ENCODE measurements around the gene MED17.
A peak's percentile ranks its signal among the peaks of the same experiment; 100 is the strongest.

The MED17 gene

DNA sequence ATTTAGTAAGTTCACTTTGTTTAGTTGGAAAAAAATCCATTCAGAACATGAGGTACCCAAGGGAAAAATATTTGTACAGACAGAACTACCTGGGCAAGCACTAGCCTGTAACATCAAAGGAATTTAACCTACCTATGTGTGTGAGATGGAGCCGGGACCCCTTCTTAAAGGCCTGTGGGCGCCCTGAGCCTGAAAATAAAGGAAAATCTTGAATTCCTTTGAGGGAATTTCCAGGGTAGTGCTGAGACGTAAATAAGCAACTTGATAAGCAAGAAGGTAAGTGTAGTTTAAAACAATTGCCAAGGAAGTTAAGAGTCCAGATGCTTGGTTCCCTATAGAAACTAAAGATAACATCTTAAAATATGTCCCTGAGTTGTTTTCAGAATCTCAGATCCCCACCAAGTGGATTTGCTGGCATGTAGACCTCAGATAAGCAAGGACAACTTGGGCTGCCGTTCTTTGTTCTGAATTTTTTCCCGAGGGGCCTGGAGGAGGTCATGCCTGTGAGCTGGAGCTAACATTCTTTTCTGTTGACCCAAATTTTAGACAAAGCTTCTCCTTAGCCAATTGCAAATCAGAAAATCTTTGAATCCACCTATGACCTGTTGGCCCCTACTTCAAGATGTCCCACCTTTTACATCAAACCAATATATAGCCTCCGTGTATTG is 31.0 kb downstream of the MED17 start:
- TF ChIP-seq, protein P1, sequence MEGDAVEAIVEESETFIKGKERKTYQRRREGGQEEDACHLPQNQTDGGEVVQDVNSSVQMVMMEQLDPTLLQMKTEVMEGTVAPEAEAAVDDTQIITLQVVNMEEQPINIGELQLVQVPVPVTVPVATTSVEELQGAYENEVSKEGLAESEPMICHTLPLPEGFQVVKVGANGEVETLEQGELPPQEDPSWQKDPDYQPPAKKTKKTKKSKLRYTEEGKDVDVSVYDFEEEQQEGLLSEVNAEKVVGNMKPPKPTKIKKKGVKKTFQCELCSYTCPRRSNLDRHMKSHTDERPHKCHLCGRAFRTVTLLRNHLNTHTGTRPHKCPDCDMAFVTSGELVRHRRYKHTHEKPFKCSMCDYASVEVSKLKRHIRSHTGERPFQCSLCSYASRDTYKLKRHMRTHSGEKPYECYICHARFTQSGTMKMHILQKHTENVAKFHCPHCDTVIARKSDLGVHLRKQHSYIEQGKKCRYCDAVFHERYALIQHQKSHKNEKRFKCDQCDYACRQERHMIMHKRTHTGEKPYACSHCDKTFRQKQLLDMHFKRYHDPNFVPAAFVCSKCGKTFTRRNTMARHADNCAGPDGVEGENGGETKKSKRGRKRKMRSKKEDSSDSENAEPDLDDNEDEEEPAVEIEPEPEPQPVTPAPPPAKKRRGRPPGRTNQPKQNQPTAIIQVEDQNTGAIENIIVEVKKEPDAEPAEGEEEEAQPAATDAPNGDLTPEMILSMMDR (IDR thresholded peaks at IDR 0.05; ENCODE audit: low read depth, low read length) = no peak
- peak in 1 of 2 donors; percentile 7 for DNase-seq (ENCODE audit: low read depth in 2 of 2)
- H3K4me3 ChIP-seq (replicated peaks in 1 of 2; ENCODE audit: low read depth in 2 of 2, low read length in 2 of 2) = no peak overlapping the region

DNA sequence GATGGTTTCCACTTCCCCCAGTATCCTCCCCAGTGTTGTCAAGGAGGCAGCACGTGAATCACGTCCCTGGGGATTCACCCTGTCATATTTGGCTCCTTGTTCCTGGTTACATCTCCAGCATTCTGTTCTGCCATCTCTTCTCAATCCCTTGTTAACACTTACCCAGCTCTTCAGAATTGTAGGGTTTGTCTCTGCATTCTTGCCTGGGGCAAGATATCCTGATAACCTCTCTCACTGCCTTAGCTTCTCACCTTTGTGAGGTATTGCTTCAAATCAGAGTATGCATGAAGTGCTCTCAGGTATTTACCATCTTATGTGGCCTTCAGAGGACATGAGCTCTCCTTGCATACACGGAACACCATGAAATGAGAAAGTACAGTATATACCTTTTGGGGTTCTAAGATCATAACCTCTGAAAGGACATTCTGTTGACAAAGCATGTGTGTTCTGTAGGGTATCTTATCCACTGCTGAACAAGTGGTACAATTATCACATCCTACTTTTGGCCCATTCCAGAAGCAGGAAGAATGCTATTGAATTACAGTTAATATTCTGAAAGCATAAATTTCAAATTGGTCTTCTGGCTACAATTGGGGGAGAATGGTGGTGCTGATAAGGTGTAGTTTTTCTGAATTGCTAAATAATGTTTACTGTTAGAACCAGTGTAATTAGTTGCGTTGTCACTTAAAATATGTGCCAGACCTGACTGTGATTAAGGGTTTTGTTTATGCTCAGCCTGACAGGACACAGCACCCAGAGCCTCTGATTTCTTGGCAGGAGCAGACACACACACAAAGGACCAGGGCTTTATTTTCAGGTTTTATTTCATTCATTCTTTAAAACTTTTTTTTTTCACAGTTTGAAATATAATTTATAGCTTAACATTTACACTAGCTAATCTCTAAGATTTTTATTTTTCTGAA is 33.6 kb downstream of the MED17 start:
- TF ChIP-seq, protein P1 (IDR thresholded peaks at IDR 0.05; ENCODE audit: low read depth, low read length) = no peak
- H3K4me3 ChIP-seq (replicated peaks in 1 of 2; ENCODE audit: low read depth in 2 of 2, low read length in 2 of 2) = no peak overlapping the region
- DNase-seq (ENCODE audit: low read depth in 2 of 2) = peak in 1 of 2 donors; percentile 33

DNA sequence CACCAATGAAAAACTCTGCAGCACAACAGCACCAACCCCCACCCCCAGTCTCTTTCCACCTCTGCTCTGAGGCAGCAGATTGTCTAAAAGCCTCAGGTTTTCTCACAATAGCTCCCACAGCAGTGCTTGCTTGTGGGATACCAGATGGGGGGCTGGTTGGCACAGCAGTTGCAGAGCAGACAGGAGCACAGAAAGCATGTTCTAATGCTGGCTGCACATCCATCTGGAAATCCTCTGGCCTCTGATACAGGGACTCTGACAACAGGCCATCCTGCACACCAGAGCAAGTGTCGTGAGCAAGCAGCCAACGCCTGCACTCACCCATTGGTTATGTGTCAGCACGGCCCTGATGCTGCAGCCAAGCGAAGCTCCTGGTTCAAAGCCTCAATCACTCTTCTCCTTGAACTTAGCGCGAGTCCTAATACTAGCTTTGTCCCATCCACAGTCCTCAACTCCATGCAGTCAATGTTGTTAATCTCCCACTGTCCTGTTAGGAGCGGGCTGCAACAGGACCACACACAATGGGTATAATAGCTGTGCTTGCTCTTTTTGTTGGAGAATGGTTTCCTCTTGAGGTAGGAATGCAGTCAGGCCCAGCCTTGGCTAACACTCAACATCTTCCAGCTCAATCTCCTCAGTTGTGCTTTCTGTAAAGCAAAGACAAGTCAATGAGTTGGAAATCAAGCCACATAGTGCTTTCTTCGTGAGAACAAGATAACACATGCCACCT is 36.0 kb downstream of the MED17 start:
- H3K4me3 ChIP-seq (replicated peaks in 1 of 2; ENCODE audit: low read depth in 2 of 2, low read length in 2 of 2) = no peak overlapping the region
- TF ChIP-seq, protein P1 (IDR thresholded peaks at IDR 0.05; ENCODE audit: low read depth, low read length) = no peak
- DNase-seq (ENCODE audit: low read depth in 2 of 2) = no peak

DNA sequence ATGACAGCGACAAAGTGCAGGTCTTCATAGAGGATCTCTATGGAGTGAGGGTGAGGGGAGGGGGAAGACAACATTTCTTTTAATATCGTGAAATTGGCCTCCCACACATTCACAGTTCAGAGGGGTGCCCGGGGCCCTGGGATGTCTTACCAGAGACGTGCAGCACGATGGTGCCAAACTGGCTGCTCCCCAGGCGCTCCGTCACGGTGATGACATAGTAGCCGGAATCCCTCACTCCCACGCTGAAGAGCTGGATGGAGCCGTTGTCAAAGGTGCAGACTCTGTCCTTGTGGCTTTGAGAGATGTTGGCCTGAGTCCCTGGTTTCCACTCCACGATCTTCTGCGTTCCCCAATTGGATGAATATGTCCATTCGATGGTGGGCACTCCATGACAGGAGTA is 36.8 kb downstream of the MED17 start:
- no peak for DNase-seq (ENCODE audit: low read depth in 2 of 2)
- H3K4me3 ChIP-seq (replicated peaks in 1 of 2; ENCODE audit: low read depth in 2 of 2, low read length in 2 of 2) = no peak overlapping the region
- TF ChIP-seq, protein P1 (IDR thresholded peaks at IDR 0.05; ENCODE audit: low read depth, low read length) = no peak

DNA sequence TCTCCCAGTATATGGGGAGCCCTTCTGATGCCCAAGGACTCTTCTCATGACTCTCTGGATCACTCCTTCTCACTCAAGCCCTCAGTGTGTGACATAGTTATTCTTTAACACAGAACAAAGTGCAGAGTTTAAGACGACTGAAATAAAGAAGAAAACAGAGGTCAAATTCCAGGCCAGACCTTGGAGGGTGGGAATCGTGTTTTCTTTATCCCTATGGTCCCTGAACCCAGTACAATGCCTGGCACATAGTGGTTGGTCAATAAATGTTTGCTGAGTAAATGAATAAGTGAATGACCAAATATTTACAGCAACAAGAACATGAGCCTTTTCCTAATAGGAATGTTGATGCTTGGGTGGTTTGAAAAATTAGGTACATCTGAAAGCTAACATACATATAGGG is 37.5 kb downstream of the MED17 start:
- TF ChIP-seq, protein P1 (IDR thresholded peaks at IDR 0.05; ENCODE audit: low read depth, low read length) = no peak
- no peak overlapping the region for H3K4me3 ChIP-seq (replicated peaks in 1 of 2; ENCODE audit: low read depth in 2 of 2, low read length in 2 of 2)
- DNase-seq (ENCODE audit: low read depth in 2 of 2) = no peak

DNA sequence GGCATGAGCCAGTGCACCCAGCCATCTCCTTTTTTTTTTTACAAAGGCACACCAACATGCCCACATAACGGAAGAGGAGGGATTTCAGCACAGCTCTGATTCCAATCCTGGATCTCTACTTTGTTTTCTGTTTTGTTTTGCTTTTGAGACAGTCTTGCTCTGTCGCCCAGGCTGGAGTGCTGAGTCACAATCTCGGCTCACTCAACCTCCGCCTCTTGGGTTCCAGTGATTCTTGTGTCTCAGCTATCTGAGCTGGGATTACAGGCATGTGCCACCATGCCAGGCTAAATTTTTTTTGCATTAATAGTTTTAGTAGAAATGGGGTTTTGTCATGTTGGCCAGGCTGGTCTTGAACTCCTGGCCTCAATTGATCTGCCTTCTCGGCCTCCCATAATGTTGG is 38.3 kb downstream of the MED17 start:
- TF ChIP-seq, protein P1 (IDR thresholded peaks at IDR 0.05; ENCODE audit: low read depth, low read length) = no peak
- DNase-seq (ENCODE audit: low read depth in 2 of 2) = peak in 1 of 2 donors; percentile 23
- no peak overlapping the region for H3K4me3 ChIP-seq (replicated peaks in 1 of 2; ENCODE audit: low read depth in 2 of 2, low read length in 2 of 2)

Data from cardiac fibroblast (primary cell).